PFSK-1 (cell line): ENCODE results near the gene ARHGEF39.

ENCODE experiments used
- FOXP2 ChIP-seq: optimal IDR thresholded peaks from 2 replicates; pipeline ENCODE3; 2011; ENCODE audit warnings: borderline replicate concordance, control low read depth, inconsistent platforms; ENCODE audit not compliant: insufficient read depth; ENCODE audit errors: extremely low read length, extremely low read depth
- POLR2AphosphoS5 ChIP-seq: IDR thresholded peaks from 2 replicates; pipeline ENCODE4 v1.6.1; 2012; ENCODE audit warnings: low read depth, mild to moderate bottlenecking, control low read depth, low read length, moderate library complexity
- REST ChIP-seq, 2 experiments: IDR thresholded peaks; 2 replicates each; pipeline versions ENCODE4 v1.6.1 to v1.8.0; 2011 to 2012; ENCODE audit warnings: low read depth in 2 of 2, low read length in 2 of 2, control low read depth in 1 of 2, inconsistent platforms in 1 of 2, mild to moderate bottlenecking in 1 of 2, moderate library complexity in 1 of 2; ENCODE audit not compliant: insufficient read depth in 1 of 2
- SIN3A ChIP-seq: IDR thresholded peaks from 2 replicates; pipeline ENCODE4 v1.6.1; 2012; ENCODE audit warnings: mild to moderate bottlenecking, low read length, moderate library complexity, borderline replicate concordance; ENCODE audit not compliant: insufficient read depth
- TAF1 ChIP-seq: IDR thresholded peaks from 2 replicates; pipeline ENCODE4 v1.6.1; 2012; ENCODE audit warnings: low read length, control low read depth, borderline replicate concordance; ENCODE audit not compliant: insufficient read depth

GRCh38 chr9:35636135-35636876, 28.7 kb downstream of the ARHGEF39 start:
- TF ChIP-seq TAF1 (no peak), REST (IDR thresholded peaks at IDR 0.05; ENCODE audit: insufficient read depth in 1 of 2, low read depth in 2 of 2, low read length in 2 of 2) (no peak), SIN3A (no peak), POLR2AphosphoS5 (no peak), FOXP2 (no peak)
